HL-60/S4 (cell line): ENCODE results near the gene PATE3.

Source experiments
- in situ Hi-C: fragments of 300-500 bp; cut with MboI; formaldehyde crosslinking; loops from 2 replicates; pipeline ENCODE4 v1.14.3; 2022; ENCODE audit warnings: low sequenced_read_pairs

Gene PATE3

GRCh38 chr11:125787827-125788226 is at the start of gene PATE3:
PATE3 (plus strand) TSS chr11:125788127; CDS start chr11:125788152, 25 bp downstream.
- in situ Hi-C loops: no loop called here

GRCh38 chr11:125740617-125741016 is 47.3 kb upstream of the PATE3 start:
- in situ Hi-C loops: no loop called here

GRCh38 chr11:125743681-125744080 is 44.2 kb upstream of the PATE3 start:
- in situ Hi-C loops: no loop called here

- in situ Hi-C loops: no loop called here
These were observed 41.9 kb upstream of the PATE3 start, which contains the start of gene PATE1 for GRCh38 chr11:125745979-125746378. PATE1 (plus strand) TSS chr11:125746279; CDS start chr11:125746305, 26 bp downstream.

- in situ Hi-C loops: no loop called here
These were observed 37.3 kb upstream of the PATE3 start for GRCh38 chr11:125750629-125751028.

GRCh38 chr11:125756050-125756449 is 31.9 kb upstream of the PATE3 start:
- in situ Hi-C loops: no loop called here

GRCh38 chr11:125762445-125762844 is 25.5 kb upstream of the PATE3 start:
- in situ Hi-C loops: no loop called here

- in situ Hi-C loops: no loop called here
These were observed 24.4 kb upstream of the PATE3 start for GRCh38 chr11:125763483-125763882.

- in situ Hi-C loops: no loop called here
These were observed 21.7 kb upstream of the PATE3 start for GRCh38 chr11:125766251-125766650.

- in situ Hi-C loops: no loop called here
These were observed 19.4 kb upstream of the PATE3 start for GRCh38 chr11:125768336-125769046.

GRCh38 chr11:125770583-125770982 is 17.3 kb upstream of the PATE3 start:
- in situ Hi-C loops: no loop called here

- in situ Hi-C loops: no loop called here
These were observed 15.0 kb upstream of the PATE3 start for GRCh38 chr11:125772834-125773505.

- in situ Hi-C loops: no loop called here
These were observed 14.4 kb upstream of the PATE3 start for GRCh38 chr11:125773516-125773915.

GRCh38 chr11:125777309-125777708 is 10.6 kb upstream of the PATE3 start:
- in situ Hi-C loops: no loop called here

GRCh38 chr11:125778728-125779127 is 9.2 kb upstream of the PATE3 start, which contains the start of gene PATE2:
PATE2 (minus strand) TSS chr11:125778828; CDS start chr11:125778773, 55 bp downstream.
- in situ Hi-C loops: no loop called here

GRCh38 chr11:125784678-125785077 is 3.2 kb upstream of the PATE3 start:
- in situ Hi-C loops: no loop called here

GRCh38 chr11:125790825-125791224 is 2.9 kb downstream of the PATE3 start:
- in situ Hi-C loops: no loop called here

- in situ Hi-C loops: no loop called here
These were observed 9.7 kb downstream of the PATE3 start for GRCh38 chr11:125797641-125798040.

- in situ Hi-C loops: no loop called here
These were observed 11.9 kb downstream of the PATE3 start for GRCh38 chr11:125799808-125800207.

- in situ Hi-C loops: no loop called here
These were observed 14.5 kb downstream of the PATE3 start for GRCh38 chr11:125802387-125802786.

GRCh38 chr11:125807909-125808308 is 20.0 kb downstream of the PATE3 start:
- in situ Hi-C loops: no loop called here

GRCh38 chr11:125833016-125833415 is 45.1 kb downstream of the PATE3 start, which contains the start of gene PATE4:
PATE4 (plus strand) TSS chr11:125833316; CDS start chr11:125833360, 44 bp downstream.
- in situ Hi-C loops: no loop called here
